GM19351 (cell line): ENCODE results near the gene BBOX1.
"Not testable (repeated sequence)": the region's sequence is repeated elsewhere in the genome, so short reads cannot be mapped to it uniquely, and the experiment has no call there.

Source experiments
- ATAC-seq: cut with Tn5 transposase; IDR thresholded peaks from one replicate; pipeline ENCODE4 v1.9.1; 2021; ENCODE audit warnings: mild to moderate bottlenecking, moderate library complexity; ENCODE audit not compliant: unreplicated experiment

BBOX1 gene

DNA sequence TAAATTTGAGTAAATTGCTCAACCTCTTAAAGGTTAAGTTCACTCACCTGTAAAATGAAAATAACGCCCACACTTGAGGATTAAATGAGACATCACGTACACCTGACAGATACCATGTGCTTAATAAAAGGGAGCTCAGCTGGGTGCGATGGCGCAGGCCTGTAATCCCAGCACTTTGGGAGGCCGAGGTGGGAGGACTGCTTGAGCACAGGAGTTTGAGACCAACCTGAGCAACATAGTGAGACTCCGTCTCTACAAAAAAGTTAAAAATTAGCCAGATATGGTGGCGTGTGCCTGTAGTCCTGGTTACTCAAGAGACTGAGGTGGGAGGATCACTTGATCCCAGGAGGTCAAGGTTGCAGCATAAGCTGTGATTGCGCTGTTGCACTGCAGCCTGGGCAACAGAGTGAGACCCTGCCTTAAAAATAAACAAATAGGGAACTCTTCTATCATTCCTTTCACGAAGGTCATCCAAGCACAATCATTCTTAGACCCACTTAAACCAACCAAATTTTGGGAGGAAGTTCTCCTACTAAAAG is 134.1 kb downstream of the BBOX1 start:
- no peak for ATAC-seq

DNA sequence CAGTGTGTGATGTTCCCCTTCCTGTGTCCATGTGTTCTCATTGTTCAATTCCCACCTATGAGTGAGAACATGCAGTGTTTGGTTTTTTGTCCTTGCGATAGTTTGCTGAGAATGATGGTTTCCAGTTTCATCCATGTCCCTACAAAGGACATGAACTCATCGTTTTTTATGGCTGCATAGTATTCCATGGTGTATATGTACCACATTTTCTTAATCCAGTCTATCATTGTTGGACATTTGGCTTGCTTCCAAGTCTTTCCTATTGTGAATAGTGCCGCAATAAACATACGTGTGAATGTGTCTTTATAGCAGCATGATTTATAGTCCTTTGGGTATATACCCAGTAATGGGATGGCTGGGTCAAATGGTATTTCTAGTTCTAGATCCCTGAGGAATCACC is 134.9 kb downstream of the BBOX1 start:
- not testable (repeated sequence) for ATAC-seq
